Ramos (cell line): ENCODE measurements around the gene IQCN.

ENCODE experiments used
- in situ Hi-C: fragments of 300-500 bp; cut with MboI; formaldehyde crosslinking; loops from one replicate; pipeline ENCODE4 v1.14.3; 2022; ENCODE audit warnings: low sequenced_read_pairs; ENCODE audit not compliant: unreplicated experiment

The IQCN gene

DNA sequence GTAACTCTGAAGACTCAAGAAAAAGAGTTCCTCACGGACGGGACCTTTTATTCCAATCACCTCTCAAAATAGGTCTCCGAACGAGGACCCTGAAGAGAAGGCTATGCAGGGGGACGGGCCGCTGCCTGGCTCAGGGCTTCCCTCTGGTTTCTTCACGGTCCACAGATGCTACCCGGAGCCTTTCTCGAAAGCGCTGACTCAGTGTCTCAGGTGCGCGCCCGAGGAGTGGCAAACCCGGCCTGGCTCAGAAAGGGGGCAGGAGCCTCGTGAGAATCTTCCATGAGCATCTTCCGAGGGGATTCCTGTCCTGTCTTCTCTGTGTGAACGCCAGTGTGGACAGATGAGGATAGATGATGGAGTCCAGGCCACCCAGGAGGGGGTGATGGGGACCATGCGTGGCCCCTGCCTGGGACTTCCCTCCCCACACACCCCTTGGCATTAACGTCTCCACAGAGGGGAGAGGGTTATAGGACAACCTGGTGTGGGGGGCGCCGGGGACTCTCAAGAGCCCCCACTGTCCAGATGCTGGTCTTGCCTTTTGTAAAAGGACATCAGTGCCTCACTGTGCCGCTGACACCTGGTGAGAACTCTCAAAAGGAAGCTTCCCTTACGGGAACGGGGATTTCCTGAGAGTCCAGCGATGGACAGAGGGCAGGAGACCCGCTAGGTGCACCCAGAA, 32.1 kb upstream of the IQCN start:
- in situ Hi-C loops: no loop called here

DNA sequence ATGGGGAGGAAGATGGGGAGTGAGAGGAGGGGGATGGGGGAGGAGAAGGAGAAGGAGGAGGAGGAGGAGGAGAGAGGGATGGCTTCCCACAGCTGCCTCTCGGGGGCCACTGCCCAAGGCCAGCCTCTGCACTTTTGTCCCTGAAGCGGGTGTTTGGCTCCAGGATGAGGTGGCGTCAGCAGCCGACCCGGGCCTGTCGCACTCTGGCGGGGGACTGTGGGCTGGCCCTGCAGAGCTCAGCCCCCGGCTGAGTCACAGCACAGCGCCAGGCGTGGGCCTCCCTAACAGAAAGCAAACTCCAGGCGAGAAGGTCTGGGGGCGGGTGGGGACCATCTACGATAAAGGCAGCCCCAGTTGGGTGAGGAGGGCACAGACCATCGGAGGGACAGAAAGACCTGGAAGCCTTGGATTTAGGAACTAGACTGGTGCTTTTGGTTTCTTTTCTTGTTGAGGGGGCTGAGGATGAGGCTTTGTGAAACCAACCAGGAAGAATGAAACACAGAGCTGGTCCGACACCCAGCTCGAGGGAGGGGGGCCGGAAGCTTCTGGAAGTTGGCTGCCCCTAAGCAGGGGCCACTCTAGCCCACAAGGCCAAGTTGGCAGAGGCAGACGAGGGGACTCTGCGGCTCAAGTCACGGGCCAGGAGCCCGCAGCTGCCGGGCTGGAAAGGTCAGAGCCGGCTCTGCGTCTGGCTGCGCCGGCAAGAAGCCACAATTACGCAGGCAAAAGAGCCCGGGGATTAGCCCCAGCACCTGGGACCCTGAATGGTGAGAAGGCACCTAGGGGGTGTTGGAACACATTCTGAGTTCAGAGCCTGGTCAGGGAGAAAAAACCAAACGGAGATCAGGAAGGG, 30.4 kb upstream of the IQCN start:
- in situ Hi-C loops: no loop called here

DNA sequence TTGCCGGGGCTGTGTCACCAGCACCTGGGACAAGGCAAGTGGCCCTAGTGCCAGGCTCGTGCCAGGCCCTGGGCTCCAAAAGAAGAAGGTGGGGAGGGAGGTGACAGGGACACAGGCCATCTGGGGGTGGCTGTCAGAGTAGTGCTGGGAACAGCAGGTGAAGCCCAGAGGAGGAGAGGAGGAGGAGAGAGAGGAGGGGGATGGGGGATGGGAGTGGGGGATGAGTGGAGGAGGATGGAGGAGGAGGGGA, 29.9 kb upstream of the IQCN start:
- in situ Hi-C loops: no loop called here

DNA sequence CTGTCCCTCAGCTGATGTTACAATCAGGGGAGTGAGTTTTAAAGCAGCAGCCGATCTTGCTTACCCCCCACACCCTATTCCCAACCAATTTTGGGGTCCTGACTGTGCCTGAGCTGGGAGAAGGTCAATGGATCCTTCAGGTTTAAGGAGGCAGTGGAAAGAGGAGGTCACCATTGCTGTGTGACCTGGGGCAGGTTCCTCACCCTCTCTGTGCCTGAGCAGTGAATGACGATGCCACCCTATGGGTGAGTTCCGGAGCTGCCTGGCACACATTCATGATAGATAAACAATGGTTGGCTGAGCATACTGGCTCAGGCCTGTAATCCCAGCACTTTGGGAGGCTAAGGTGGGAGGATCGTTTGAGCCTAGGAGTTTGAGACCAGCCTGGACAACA, 27.5 kb upstream of the IQCN start:
- in situ Hi-C loops: no loop called here

DNA sequence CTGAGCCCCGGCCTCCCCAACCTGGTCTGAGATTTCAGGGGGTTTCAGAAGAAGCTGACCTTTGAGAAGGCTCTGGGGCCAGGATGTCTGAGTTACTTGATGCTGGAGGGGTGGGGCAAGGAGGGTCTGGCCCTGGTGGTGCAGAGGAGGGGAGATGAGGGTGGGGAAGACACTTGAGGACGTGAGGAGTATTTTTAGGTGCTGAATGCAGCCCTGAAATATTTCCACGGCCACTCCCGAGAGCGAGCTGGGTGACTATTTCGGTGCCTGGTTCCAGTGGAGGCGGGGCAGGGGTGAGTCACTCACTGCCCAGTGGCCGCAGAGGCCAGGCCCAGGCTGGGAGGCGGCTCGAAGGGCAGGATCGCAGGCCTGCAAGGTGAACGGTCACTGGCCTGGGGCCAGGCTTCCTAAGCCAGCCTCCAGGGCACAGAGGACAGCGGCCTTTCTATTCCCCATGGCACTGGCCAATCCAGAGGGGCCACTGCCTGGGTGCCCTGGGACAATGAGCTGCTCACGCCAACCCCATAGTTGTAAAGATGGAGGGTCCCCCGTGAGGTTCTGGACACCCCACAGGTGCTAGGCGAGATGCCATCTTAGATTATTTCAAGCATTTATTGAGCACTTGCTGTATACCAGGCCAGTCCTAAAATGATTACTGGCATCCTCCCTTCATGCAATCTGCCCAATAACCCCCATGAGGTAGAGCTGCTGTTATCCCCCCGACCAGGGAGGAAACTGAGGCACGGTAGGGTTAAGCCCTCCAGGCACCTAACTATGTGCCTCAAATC, 26.9 kb upstream of the IQCN start:
- in situ Hi-C loops: no loop called here

DNA sequence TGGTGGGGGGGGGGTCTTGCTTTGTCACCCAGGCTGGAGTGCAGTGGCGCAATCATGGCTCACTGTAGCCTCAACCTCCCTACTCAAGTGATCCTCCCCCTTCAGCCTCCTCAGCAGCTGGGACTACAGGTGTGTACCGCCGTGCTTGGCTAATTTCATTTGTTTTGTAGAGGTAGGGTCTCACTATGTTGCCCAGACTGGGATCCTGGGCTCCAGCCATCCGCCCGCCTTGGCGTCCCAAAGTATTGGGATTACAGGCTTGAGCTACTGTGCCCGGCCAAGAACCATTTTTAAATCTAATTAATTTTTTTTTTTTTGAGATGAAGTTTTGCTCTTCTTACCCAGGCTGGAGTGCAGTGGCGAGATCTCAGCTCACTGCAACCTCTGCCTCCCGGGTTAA, 25.4 kb upstream of the IQCN start:
- in situ Hi-C loops: no loop called here

DNA sequence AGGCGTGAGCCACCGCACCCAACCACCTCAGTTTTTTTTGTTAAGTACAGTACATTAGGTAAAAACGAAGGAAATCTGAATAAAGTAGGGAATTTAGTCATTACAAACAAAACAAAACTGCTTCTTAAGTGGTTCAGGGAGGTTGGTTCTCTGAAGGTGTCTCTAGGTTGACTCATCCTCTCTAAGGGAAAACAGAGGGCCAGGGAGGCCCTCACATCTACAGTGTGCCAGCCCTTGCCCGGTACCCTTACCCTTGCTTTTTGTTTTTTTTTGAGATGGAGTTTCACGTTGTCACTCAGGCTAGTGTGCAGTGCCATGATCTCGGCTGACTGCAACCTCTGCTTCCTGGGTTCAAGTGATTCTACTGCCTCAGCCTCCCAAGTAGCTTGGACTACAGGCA, 24.3 kb upstream of the IQCN start:
- in situ Hi-C loops: no loop called here

DNA sequence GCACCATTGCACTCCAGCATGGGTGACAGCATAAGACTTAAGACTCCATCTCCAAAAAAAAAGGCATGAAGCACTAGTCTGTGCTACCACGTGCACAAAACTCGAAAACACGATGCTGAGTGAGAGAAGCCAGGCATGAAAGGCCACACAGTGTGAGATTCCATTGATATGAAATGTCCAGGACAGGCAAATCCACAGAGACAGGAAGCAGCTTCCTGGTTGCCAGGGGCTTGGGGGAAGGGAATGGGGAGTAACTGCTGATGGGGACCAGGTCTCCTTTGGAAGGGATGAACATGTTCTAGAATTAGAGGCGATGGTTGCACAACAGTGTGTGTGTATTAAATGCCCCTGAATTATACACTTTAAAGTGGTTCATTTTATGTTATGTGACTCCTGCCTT, 23.1 kb upstream of the IQCN start:
- in situ Hi-C loops: no loop called here

DNA sequence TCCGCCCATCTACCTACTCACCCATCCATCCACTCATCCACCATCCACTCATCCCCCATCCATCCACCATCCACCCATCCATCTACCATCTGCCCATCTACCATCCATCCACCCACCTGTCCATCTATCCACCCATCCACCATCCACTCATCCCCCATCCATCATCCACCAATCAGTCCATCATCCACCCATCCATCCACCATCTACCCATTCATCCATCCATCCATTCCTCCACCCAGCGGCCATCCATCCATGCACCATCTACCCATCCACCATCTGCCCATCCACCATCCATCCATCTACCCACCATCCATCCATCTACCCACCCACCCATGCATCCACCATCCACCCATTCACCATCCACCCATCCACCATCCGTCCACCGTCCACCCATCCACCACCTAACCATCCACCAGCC, 20.8 kb upstream of the IQCN start:
- in situ Hi-C loops: no loop called here

DNA sequence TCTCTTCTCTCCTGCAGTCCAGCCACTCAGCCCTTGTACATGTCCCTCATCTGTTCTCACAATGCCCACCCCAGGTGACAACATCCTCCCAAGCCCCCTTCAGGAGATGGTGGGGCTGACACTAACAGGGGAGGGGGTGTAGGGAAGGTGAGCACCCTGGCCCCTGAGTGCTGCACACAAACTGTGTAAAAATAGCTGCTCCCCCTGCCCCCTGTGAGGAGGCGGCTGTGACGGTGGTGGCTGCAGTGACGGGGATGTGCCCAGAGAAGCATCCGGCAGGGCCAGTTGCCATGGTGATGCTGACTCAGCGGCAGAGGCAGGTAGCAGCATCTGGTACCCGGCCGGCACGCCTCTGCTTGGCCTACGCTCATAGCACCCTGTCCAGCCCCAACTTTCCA, 20.2 kb upstream of the IQCN start:
- in situ Hi-C loops: no loop called here

DNA sequence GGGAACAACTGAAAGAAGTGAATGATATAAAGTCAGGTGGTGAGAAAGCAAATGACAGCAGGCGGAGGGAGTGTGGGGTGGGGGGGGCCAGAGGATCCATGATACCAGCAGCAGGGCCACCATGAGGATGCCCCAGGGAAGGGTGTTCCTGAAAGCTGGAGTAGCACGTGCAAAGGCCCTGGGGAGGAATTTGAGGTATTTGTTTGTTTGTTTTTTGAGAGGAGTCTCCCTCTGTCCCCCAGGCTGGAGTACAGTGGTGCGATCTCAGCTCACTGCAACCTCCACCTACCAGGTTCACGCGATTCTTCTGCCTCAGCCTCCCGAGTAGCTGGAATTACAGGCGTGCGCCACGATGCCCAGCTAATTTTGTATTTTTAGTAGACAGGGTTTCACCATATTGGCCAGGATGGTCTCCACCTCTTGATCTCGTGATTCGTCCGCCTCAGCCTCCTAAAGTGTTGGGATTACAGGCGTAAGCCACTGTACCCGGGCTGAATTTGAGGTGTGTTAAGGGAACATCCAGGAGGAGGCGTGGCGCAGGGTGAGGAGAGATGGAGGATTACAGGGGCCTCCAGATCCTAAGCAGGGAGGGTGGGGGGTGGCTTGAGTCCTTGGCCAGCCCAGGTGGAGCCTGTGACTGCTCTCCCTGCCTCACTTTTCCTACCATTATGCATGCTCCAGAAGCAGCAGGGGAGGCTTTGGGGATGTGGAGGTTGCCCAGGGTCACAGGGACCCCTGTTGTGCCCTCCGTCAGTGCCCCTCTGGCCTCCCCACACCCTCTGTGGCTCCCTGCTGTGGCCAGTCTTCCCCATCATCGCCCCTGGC, 19.6 kb upstream of the IQCN start:
- in situ Hi-C loops: no loop called here

DNA sequence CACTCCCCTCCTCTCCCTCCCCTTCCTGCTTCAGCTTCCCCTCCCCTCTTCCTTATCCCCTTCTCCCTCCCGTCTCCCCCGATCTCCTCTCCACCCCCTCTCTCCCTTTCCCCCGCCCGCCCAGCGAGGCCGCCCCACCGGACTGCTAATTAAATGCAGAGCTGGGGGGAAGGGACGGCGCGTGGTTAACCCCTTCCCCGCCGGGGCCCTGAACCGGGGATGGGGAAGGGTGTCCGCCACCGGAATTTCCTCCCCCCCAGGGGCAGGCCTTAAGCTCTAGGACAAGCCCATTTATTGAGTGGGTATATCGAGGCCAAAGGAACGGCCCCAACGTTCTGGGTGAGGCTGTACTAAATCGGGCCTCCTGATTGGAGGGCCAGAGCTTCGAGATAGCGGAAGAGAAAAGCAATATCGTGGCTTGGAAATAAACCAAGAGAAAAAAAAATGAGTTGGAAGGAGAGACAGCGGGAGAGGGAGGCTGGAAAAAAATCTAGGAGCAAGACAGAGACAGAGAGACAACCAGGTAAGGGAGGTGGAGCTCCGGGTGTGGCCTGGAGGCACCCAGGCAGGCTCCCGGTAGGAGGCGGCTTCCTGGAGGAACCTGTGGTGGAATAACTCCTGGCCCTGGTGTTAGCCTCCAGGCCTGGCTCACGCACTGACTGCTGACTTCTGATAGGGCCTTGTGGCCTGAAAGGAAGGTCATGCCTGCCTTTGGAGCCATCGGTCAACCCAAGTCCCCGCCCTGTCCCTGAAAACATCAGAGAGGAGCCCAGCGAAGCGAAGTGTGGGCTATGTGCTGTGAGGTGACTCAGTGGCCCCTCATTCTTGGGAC, 18.8 kb upstream of the IQCN start:
- in situ Hi-C loops: no loop called here

DNA sequence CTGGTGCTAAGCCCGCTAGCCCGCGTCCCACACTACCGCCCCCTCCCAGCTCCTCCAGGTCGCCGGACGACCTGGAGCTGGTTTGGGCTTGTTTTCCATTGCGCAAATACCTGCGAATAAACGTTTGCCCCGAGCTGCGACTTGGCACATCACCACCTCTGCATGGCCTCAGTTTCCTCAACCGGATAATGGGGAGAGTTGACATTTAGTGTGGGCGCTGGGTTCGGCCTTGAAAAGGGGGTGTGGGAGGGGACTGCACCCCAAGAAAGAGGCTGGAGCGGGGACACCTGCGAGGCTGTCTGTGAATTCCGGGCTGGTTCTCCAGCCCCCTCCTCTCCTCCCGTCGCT, 18.2 kb upstream of the IQCN start:
- in situ Hi-C loops: no loop called here

DNA sequence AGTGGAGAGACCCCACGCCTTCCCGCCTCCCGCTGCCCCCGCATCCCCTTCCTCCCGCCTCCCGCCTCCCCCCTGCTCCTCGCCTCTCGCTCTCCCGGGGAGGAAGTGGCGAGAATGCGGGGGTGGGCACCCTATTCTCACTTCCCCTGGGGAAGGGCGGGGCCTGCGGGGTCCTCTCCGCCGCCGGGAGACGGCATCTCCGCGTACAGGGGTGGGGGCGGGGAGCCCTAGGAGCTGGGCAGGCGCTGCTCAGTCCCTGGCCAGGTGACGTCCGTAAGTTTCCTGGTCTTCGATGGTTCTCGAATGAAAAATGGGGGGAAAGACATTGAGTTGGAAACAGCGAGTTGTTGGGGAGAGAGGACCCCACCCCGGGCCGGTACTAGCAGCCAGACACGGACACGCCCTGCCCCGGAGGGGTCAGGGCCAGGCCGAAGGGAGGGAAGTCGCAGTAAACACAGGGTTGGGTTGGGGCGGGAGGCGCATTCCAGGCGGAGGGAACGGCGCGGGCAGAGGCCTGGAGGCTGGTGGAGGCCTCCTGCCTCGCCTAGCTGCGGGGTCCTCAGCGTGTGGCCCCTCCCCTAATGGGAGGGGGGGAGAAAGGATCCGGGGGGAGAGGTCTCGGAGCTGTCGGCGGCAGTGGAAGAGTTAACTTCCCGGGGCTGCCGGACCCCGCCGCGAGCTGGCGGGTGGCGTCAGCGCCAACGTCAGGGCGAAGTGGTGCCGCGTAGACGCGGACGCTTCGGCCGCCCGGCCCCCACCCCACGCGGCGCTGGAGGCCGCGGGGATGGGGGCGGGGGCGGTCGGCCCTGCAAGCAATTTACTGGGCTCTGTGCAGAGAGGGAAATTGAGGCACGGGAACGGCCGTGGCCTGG, 17.6 kb upstream of the IQCN start:
- in situ Hi-C loops: no loop called here

DNA sequence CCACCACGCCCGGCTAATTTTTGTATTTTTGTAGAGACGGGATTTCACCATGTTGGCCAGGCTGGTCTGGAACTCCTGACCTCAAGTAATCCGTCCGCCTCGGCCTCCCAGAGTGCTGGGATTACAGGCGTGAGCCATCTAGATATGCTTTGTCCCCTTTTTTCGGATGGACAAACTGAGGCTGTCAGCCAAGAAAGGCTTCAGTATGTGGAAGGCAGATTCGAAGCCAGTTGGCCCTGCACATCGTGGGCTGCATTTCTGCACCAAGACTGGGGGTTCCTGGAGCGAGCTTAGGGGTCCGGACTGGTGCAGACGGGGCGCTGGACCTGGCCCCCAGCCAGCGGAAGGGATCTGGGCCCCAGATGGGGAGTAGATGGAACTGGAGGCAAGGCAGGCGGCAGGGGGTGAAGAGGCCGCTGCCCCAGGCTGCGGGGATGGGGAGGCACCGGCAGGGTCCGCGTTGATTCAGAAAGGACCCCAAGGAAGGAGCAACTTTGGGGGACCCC, 16.8 kb upstream of the IQCN start:
- in situ Hi-C loops: no loop called here

DNA sequence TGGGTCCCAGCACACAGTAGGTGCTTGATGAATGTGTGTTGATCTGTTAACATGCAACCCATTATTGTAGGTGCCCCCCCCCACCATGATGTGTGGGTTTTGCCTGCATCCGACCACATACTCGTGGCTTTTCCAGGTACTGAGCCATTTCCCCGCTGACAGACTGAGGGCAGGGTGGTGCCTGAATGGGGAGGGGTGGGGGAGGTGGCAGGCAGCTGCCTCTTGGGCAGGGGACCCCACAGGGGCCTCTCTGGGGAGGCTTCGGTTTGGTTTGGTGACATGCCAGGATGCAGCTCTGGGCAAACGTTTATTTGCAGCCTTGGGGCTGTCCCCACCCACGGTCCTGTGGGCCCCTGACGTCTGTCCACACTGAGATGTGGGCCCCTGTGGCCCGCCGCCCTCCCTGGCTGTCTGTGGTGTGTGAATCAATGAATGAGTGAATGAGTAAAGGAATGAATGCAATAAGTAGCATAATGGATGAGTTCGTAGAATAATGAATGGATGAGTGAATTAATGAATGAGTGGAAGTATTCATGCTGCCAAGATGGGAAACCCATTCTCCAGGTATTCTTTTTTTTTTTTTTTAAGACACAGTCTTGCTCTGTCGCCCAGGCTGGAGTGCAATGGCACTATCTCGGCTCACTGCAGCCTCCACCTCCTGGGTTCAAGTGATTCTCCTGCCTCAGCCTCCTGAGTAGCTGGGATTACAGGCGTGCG, 16.2 kb upstream of the IQCN start:
- in situ Hi-C loops: no loop called here

DNA sequence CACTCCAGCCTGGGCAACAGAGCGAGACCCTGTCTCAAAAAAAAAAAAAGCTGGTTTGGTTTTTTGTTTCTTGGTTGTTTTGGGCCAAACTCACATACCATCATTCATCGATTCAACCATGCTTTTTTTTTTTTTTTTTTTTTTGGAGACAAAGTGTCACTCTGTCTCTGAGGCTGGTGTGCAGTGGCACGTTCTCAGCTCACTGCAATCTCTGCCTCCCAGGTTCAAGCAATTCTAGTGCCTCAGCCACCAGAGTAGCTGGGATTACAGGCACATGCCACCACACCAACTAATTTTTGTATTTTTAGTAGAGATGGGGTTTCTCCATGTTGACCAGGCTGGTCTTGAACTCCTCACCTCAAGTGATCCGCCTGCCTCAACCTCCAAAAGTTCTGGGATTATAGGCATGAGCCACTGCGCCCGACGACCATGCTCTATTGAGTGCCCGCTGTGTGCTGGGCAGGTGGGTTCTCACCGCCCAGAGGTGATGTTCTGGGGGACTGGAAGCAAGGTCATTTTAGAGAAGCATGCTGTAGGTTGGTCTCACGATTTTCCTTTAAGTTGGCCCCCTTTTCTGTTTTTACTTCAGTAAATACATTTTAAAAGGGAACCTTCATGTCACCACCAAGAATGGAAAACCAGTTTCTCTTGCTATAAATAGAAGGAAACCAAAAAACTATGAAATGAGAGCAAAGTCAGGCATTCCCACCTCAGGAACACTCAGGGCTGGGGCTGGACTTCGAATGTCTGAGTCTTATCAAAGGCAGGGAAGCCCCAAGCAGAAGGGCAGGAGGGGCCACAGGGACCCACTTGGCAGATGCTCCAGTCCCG, 15.4 kb upstream of the IQCN start:
- in situ Hi-C loops: no loop called here
